ENCODE data around the gene TPSB2.

The TPSB2 gene

DNA sequence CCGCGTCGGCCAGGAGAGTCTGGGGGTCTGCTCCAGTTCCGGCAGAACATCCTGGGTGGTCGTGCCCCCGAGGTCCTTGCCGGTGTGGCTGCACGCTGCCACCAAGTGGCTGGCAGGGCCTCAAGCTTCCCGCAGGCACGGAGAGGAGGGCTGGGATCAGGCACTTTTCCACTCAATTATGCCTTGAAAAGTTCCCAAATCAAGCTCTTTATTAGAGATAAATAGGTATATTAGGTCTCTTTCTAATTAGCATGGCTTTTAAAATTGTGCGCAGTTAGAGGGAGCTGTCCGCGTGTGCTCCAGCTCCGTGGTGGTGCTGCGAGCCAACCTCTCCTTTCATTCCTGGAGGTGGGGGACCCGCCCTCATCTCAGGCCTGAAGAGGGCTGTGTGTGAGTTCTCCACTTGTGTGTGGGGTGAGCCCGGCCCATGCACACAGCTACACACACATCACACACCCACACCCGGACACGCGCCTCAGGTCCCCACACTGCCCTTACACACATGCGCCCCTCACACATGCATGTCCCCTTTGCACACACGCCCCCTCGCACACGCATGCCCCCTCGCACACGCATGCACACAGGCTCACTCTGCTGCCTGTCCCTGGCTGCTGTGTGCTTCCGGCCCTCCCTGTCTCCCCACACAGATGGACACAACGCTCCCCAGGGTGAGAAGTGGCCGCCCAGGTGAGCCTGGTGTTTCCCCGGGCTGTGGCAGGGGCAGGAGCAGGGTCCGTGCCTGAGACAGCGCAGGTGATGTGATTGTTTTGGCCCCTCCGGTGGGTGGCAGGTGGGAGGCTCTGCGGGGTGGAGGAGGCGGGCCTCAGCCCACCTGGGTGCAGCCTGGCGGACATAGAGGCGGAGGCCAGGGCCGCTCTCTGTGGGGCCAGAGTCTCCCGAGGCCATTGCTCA is 48.3 kb downstream of the TPSB2 start:
- H3K4me1 Mint-ChIP-seq: no peaks in the 10 kb centered on the region
- no peaks in the 10 kb centered on the region for H3K9me3 Mint-ChIP-seq
- H3K27me3 Mint-ChIP-seq: no peaks in the 10 kb centered on the region
- no peak overlapping the region for H3K27ac Mint-ChIP-seq
- DNase-seq (no peak), ATAC-seq (no peak)
- H3K4me3 Mint-ChIP-seq: no peak overlapping the region

- H3K9me3 Mint-ChIP-seq: no peaks in the 10 kb centered on the region
- no peak overlapping the region for H3K27ac Mint-ChIP-seq
- no peak overlapping the region for H3K4me3 Mint-ChIP-seq
- no peaks in the 10 kb centered on the region for H3K4me1 Mint-ChIP-seq
- H3K27me3 Mint-ChIP-seq: no peaks in the 10 kb centered on the region
- ATAC-seq (no peak), DNase-seq (no peak)
These were observed 49.2 kb downstream of the TPSB2 start for GRCh38 chr16:1180549-1181403.
